NAMALWA (cell line): ENCODE results near the gene TRIM15.

Experiments used
- DNase-seq: peaks from one replicate; pipeline ENCODE4 v3.0.0-alpha.2; 2015; ENCODE audit warnings: low spot score

Gene TRIM15

DNA sequence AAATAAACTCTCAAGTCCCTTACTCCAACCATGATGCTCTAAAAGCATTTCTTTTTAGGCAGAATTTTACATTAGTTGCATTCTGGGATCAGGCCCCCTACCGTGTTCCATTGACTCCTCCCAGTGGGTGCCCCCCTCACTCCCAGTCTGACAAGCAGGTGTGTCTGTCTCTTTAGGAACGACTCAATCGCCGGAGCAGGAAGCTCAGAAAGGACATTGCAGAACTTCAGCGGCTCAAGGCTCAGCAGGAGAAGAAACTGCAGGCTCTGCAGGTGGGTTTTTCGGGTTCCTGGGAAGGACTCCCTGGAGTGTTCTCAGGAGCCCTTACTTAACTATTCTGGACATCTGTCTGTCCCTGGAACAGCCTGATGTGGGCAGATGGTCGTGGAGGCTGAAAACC, 17.5 kb upstream of the TRIM15 start:
- no peak for DNase-seq

DNA sequence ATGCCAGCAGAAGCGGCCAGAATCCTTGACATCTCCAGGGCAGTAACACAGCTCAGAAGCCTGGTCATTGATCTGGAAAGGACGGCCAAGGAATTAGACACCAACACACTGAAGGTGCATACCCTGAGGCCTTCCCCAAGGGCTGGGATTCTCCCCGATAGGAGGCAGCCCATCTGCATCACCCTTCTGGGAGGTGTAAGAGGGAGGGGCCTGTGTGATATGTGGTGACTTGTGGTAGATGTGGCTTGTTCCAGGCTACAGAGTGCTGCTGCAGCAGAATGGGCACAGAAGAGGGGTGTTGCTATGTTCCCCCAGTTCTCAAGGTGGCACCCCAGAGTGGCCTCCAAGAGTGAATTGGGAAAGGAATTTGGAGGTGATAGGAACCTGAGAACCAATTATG, 16.2 kb upstream of the TRIM15 start:
- no peak for DNase-seq

DNA sequence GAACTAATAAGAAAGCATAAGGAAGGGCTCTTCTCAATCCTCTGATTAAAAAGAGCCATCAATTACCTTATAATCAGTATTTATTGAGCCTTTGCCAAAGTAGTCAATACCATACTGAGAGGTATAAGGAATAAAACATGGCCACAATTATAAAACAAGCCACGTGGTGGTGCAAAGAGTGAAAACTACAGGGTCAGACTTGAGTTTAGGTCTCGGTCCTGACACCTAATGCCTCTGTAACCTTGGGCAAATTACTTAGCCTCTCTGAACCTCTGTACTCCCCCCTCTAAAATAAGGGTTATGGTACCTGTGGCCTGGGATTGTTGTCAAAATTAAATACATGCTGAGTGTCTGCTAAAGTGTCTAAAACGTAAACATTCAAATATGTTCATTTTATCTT, 14.1 kb upstream of the TRIM15 start:
- DNase-seq = peak; percentile 13

DNA sequence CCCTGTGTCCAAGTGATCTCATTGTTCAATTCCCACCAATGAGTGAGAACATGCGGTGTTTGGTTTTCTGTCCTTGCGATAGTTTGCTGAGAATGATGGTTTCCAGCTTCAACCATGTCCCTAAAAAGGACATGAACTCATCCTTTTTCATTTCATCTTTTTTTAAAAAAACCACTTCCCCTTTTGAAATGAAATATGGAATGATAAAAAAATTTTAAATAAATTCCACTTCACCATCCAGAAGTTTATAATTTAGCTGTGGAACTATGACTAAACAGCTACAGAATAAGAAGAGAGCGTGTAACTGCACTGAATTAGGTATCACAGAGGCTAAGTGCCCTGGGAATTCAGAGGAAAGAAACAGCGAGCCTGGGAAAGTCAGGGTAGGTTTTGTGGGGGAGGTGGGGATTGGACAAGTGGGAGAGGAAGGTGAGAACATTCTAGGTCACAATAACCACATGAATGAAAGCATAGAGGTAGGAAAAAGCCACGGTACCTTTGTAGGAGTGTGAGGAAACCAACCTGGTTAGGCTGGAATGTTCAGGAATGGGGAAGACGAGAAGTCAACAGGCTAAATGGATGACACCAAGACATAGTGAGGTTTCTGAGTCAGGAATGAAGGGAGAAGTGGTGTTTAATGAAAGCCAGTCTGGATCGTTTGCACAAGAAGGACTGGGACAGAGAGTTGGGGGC, 13.3 kb upstream of the TRIM15 start:
- DNase-seq = no peak

DNA sequence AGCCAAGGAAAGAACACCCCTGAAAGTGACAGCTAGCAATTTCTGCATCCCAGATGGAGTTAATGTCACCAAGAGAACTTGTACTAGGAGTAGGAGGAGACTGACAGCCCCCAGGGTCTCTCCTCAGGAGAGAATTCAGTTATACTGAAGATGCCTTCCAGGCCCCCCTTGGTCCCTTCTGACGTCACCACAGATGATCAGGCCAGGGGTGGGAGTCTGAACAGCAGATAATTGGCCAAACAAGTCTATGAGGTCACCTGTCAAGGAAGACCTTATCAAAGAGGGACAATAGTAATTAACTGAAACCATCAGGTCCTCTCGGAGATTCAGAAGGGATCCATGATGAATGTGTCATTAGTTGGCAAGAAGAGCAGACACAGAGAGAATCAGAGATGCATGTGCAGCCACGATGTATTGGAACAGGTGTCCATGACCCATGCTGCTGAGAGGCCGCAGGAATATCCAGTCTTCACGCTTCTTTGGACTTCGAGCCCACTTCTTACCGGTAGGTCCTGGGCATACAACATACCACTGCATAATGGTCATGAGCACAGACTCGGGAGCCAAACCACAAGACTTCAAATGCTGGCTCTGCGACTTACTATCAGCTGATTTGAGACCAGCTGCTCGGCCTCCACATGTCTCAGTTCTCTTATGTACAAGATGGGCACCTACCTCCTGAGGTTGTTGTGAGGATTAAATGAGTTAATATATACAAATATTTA, 12.5 kb upstream of the TRIM15 start:
- DNase-seq = no peak

DNA sequence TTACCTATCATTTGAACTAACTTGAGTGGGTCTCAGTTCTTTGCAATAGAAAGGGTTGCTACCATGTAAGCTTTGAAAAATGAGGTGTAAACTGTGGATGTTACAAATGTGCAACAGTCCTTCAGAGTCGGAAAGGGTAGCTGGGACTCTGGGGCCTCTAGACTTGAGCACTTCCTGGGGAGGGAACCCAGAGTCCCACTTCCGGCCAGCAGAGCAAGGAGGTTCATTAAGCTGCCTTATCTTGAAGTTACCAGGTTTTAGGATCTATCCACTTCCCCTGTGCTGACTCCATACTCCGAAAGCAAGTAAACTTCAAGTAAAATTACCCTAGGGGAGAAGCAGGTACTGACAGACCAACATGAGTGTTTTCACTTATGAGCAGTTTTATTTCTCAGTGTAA, 11.8 kb upstream of the TRIM15 start:
- no peak for DNase-seq

DNA sequence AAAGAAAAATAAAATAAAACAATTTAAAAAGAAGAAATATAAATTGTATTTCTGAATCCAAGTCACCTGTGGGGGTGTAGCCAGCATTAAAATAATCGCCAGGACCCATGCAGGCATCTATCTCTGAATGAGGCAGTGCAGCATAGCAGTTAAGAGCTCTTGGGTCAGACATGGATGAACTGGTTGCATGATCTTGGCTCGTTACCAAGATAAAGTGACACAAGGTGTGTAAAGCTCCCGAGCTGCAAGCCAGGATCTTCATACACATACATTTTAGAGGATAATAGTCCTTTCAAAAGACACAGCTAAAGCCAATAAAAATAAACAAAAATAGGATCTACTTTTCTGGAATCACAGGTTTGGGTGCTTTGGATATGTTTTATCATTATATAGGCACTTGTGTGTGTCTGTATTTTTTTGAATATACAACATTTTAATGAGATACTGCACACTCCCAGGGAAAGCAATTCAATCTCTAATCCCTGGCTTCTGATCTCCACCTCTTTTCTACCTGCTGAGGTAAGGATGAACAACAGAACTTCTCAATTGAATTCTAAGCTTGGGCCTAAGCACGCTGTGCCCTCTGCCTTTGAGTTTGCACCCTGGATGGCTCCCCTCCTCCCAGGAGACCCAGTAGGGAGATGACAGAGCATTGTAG, 11.2 kb upstream of the TRIM15 start:
- DNase-seq = no peak

DNA sequence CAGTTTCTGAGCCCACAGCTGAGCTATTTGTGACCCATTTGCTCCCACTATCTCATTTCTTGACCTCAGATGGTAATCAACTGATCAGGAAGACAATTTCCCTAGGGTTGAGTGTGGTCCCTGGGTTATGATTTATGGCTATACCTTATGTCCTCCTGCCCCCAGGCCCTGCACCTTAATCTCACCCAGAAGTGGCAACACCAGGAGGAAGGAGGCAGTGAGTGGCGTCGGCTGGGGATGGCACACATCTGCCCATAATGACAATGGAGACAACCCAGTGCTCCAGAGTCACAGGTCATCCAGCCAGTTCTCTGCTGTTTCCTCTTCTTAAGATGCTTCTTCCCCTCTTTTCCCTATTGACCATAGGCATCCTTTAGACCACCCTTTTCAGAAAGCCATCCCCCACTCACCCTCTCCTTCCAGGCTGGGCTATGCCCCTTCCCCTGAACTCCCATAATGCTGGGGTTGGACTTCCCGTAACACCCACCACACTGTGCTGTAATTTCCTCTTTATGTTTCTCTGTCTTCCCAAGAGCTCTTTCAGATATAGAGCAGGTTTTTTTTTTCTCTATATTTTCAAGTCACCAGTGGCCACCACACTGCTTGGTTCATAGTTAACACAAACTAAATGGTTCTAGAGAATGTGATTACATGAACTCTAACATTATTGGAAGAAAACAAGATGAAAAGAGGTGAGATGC, 10.3 kb upstream of the TRIM15 start:
- no peak for DNase-seq

DNA sequence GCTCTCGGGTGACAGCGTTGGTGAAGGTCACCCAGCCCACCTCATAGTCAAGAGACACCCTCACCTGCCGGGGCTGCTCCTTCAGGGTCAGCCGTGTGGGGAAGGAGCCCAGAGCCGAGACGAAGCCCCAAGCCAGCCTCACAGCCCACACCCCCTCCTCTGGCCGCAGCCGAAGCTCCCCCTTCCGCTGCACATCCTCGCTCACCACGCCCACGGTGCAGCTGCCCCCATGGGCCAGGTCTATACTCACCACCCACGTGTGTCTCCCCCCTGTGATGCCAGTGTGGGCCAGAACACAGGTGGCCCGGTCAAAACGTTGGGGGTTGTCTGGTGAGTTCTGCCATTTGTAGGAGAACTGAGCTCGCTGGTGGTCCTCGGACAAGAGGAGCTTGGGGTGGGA, 9.3 kb upstream of the TRIM15 start:
- DNase-seq = no peak

DNA sequence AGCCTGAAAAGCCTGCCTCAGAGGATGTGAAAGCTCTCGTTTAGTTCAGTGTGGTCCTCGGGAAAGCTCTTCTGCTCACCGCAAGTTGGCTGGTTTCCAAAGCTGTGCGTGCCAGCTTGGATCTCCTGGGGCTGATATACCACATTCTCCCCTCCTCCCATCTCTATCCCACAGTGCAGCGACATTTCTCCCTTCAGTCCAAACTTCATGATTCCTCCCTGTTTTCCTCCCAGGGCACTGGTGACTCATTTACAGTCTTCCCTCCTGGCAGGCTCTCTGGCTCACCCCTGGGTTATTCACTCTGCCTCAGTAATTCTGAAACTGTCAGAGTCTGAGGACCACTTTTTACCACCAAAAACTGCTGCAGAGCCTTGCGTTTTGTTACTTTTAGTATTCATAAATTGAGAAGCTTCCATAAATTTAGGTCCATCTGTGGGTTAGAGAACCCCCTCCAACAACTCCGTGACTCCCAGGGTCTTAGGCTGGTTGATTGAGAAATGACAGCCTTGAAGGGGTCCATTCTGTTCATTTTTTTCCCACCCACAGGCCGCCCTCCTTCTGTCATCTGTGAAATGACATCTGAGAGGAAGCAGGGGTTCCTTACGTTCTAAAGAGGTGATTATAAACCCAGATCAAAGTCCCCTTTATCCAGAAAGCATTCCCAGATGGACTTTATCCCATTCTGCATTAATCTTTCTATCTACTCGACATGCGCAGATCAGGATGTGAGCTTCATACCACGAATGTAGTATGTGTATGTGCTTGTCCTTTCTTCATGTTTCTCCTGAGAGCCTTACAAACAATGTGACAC, 8.4 kb upstream of the TRIM15 start:
- DNase-seq = no peak

DNA sequence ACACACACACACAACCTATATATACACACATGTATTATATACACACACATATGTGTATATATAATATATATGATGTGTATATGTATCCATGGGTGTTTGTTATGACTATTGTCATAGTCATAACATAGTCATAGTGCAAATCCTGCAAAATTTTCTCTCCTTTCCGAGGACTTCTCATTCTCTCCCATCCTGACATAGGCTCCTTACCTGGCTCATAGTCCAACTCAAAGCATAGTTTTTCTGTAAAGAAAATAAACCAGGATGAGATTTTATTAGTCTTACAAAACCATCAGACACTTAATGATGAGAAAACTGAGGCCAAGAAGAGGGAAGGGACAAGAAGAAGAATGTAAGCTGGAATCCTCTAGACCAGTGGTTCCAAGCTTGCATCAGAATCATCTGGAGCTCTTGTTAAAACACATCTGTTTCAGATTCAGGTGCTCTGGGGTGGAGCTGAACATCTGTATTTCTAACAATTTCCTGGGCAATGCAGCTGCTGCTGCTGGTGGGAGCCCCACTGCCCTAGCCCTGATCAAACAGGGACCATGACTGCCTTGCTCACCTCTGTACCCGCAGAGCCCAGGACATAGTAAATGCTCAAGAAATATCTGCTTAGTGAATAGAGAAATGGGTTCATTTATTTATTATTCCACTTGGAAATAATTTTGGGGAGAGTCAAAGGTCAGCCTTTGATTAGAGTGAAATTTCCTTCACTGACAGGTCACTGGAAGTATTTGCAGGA, 7.7 kb upstream of the TRIM15 start:
- no peak for DNase-seq

DNA sequence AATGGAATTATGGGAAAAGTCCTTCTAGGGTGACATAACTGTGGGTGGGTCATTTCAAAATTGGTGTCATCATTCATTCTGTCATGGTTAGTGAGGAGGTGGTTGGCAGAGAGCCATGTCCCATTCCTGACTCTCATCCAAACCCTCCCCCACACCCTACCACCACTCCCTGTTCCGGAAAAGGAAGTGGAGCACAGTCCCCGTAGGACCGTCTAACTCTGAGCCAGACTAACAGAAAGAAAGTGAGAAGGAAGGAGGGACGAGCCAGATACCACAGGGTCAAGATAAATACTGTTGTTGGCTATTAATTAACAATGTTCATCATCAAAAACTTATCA, 7.1 kb upstream of the TRIM15 start:
- no peak for DNase-seq

DNA sequence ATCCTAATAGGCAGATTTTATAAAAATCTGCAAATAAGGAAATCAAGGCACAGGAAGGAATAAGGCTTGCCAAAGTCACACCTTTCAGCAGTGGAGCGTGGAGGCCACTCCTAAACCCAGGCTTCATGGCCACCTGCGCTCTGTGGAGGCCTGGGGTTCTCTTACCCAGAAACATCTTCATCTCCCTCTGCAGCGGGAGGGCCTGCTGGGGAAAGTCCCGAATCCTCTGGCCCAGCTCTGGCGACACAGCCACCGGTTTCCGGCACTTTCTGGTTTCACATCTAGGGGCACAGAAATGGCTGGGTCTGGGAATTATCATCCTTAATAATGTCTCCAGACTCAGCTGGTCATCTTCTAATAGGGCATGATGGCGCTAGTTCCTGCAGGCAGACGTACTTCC, 6.6 kb upstream of the TRIM15 start:
- DNase-seq = no peak

DNA sequence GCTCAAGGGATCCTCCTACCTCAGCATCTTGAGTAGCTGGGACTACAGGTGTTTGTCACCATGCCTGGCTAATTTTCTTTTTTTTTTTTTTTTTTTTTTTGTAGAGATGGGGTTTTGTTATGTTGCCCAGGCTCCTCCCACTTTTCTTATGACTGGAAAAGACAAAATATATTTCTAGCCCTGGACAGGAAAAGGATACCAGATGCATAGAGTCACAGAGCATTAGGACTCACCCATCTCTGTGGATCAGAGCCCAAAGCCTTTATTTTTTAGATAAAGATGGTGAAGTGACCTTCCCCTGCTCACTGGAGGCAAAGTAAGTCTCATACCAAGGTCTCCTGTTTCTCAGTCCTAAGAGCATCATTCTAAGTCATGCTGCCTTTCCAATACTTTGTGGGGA, 5.8 kb upstream of the TRIM15 start:
- DNase-seq = no peak

DNA sequence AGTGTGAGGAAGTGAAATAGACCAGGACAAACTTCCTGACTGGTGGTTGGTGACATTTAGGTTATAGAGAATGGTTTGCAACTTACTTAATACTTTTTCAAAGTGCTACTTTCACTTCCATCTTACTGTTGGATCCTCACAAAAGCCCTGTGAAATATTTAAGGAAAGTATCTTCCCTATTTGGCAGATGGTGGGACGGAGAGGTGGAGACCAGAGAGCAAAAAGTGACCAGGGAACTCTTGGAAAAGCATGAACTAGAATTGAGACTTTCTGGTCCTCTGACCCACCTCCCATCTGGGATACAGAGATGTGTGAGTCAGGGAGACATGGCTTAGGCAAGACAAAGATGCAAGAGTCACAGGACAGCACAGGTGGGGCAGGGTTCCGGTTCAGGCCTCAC, 5.3 kb upstream of the TRIM15 start:
- no peak for DNase-seq

DNA sequence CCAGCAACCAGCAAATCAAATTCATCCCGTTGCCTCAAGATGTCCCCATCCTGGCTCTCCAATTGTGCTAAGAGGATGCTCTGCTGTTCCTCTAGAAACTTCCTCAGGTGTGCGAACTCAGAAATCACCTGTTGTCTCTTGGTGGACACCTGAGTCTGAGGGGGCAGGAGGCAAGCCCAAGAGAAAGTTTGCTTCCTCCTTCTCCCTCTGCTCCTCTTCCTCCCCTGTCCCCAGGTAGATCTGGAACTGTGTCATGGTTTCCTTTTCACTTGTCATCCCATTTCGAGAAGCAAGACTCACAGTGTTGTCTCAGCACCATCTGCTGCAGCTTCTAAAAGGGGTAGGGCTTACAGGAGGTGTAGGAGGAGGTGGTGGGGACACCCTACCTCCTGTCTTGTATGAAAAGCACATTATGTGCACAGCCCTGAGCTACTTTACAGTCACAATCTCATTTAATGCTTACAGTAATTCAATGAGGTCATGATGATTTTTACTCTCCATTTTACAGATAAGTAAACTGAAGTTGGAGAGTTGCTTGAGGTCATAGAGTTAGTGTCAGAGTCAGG, 4.8 kb upstream of the TRIM15 start:
- DNase-seq = no peak

DNA sequence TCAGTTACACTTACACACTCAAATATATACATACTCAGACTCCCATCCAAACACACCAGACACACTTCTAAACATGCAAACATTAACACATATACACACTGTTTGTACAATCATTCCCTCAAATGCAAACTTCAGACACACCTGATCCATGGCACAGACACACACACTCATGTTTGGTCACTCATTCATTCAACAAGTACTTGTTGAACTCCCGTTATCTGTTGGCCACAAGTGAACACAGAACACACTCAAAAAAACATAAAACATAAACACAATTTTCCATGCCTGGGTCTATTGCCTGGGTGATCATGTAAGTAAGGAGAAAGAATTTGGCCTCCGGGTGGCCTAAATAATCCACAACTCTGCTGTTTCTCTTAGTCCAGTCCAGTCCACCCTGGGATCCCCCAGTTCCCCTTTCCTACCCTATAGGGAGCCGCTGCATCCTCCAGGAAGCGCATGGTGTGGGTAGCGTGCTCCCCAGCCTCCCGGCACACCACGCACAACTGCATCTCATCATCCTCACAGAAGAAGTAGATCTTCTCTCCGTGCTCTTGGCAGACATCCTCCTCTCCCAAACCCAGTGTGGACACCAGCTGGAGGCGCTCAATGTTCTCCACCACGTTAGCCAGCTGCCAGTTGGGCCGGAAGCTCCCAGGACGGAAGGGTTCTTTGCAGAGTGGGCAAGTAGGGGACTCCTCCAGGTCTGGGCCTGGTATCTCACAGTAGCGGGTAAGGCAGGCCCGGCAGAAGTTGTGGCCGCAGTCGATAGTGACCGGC, 3.1 kb upstream of the TRIM15 start:
- DNase-seq = no peak

DNA sequence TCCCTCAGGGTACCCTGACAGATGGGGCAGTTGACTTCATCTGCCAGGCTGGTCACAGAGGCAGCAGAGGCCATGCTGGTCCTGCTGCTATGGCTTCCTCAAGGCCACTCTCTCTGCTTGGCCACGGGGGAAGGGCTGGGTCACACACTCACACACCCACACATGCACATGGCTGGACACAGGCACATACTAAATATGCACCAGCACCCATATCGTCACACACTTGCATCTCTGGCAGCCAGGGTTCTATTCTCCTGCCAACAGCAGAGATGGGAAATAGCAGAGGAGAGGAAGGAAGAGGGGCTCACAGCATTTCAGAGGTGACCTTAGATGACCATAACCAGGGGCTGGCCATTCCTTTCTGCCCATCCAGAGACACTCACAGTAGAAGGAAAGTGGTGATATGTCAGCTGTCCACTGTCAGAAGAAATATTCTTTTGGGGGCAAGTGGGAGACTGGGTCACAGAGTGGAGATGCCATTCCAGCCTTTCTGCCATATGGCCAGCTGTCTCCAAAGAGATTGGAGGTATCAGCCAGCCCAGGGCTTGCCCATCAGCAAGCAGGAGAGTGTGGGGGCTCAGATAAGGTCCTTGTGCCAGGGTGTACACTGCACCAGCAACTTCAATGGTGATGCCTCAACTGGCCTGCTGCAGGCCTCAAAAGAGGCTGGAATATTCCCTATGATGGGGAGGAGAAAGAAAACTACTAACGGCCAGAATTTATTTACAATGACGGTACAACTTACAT, 2.4 kb upstream of the TRIM15 start, which contains the start of gene TRIM10:
TSS of gene TRIM10 (minus strand) at position 427 of the 747 bp plus-strand sequence. CDS start at position 74, 353 bp downstream.
- no peak for DNase-seq
